Adrenal gland (tissue), 5 donors: ENCODE results near the gene PTPRD.

Source experiments
- CTCF ChIP-seq, 6 experiments: fragments of 450-650 bp in 4 of 6; fragments of 200-600 bp in 2 of 6; sonication (generic) in 1 of 6; IDR thresholded peaks; 1 replicate in 5 of 6; 2 replicates in 1 of 6; pipeline versions ENCODE4 v1.5.1 to v1.8.0; 2016 to 2021; ENCODE audit warnings: antibody characterized with exemption in 6 of 6, mild to moderate bottlenecking in 2 of 6, moderate library complexity in 1 of 6
- POLR2A ChIP-seq, 2 donors: fragments of 450-650 bp; IDR thresholded peaks; one replicate each; pipeline ENCODE4 v1.6.1; 2017; ENCODE audit warnings: antibody characterized with exemption in 2 of 2, mild to moderate bottlenecking in 2 of 2, moderate library complexity in 1 of 2
- donor health status: DM: no; HTN: no; CAD: no.

- no peak for TF ChIP-seq CTCF (IDR thresholded peaks at IDR 0.05)
- TF ChIP-seq POLR2A (IDR thresholded peaks at IDR 0.05) = no peak
These were observed 2345.2 kb downstream of the PTPRD start for GRCh38 chr9:8267636-8268035.
